K562 (cell line): Measurements from ENCODE around the gene ABCA7. TPM values are rescaled to one million over a fixed set of nuclear protein-coding genes. Genes with fewer than 3 reads are reported as not detected.
A peak's percentile ranks its signal among the peaks of the same experiment; 100 is the strongest.

Source experiments
- CTBP1 ChIP-seq: fragments of 450-650 bp; IDR thresholded peaks from 2 replicates; pipeline ENCODE4 v1.6.1; 2016; ENCODE audit warnings: borderline replicate concordance
- CXXC5 ChIP-seq: fragments of 250-450 bp; sonication (Bioruptor Pico); IDR thresholded peaks from 2 replicates; pipeline ENCODE4 v1.8.0; 2022; ENCODE audit warnings: inconsistent platforms, mild to moderate bottlenecking, moderate library complexity
- DACH1 ChIP-seq: fragments of 450-650 bp; IDR thresholded peaks from 2 replicates; pipeline ENCODE4 v1.6.1; 2018; ENCODE audit not compliant: partially characterized antibody
- EGR1 ChIP-seq: fragments of 450-650 bp; conservative IDR thresholded peaks from 2 replicates; pipeline ENCODE4 v1.6.1; 2017; ENCODE audit warnings: mild to moderate bottlenecking
- HCFC1 ChIP-seq: IDR thresholded peaks from 2 replicates; pipeline ENCODE4 v1.6.1; 2012; ENCODE audit warnings: low read depth, low read length, improper control_type of control experiment
- L3MBTL2 ChIP-seq: fragments of 450-650 bp; IDR thresholded peaks from 2 replicates; pipeline ENCODE4 v1.6.1; 2016; ENCODE audit warnings: mild to moderate bottlenecking, moderate library complexity
- MEF2D ChIP-seq: conservative IDR thresholded peaks from 2 replicates; pipeline ENCODE4 v1.6.1; 2016; ENCODE audit warnings: low read depth, missing genetic modification characterization, missing compliant biosample characterization
- PHF8 ChIP-seq: fragments of 200-600 bp; sonication (generic); IDR thresholded peaks from 2 replicates; pipeline ENCODE4 v1.6.1; 2012; ENCODE audit warnings: mixed run types, mild to moderate bottlenecking, inconsistent platforms, low read length, moderate library complexity, borderline replicate concordance
- RBM39 ChIP-seq: fragments of 200-400 bp; formaldehyde crosslinking; optimal IDR thresholded peaks from 2 replicates; pipeline ENCODE3; 2018; ENCODE audit warnings: low read depth, low read length
- SNRNP70 ChIP-seq: fragments of 200-400 bp; formaldehyde crosslinking; optimal IDR thresholded peaks from 2 replicates; pipeline ENCODE3; 2017; ENCODE audit warnings: low read depth, low read length
- TBP ChIP-seq: optimal IDR thresholded peaks from 2 replicates; pipeline ENCODE3; 2011; ENCODE audit warnings: low read depth, low read length, improper control_type of control experiment
- TCF15 ChIP-seq: fragments of 250-450 bp; sonication (Bioruptor Pico); IDR thresholded peaks from 2 replicates; pipeline ENCODE4 v1.8.0; 2022; ENCODE audit warnings: moderate library complexity, mild to moderate bottlenecking, inconsistent platforms
- ZNF217 ChIP-seq: sonication (generic); formaldehyde crosslinking; IDR thresholded peaks from 2 replicates; pipeline ENCODE4 v1.8.0; 2022; ENCODE audit warnings: mild to moderate bottlenecking, missing genetic modification reagents
- ZNF263 ChIP-seq: sonication (generic); formaldehyde crosslinking; IDR thresholded peaks from 2 replicates; pipeline ENCODE4 v1.8.0; 2022; ENCODE audit warnings: mild to moderate bottlenecking, missing genetic modification reagents, borderline replicate concordance
- polyA plus RNA-seq, 8 experiments: library from polyadenylated mRNA; depleted of rRNA in 4 of 8; stranded (reverse) in 5 of 8; unstranded in 3 of 8; fragments of >200 nt; fragmentation: Nextera tagmentation in 2 of 8; fragmentation: Illumina TruSeq in 1 of 8; extraction: Ambion mirVana in 2 of 8; extraction: Trizol in 1 of 8; gene quantifications; 2 replicates each; pipeline versions ENCODE4 v1.2.1 to v1.2.3, GENCODE V29; 2011 to 2014; ENCODE audit warnings: inconsistent platforms in 1 of 8, missing spikeins in 1 of 8
- total RNA-seq, 7 experiments: library from RNA; depleted of rRNA in 6 of 7; stranded (reverse); fragments of >200 nt in 6 of 7; fragmentation: Illumina TruSeq in 2 of 7; extraction: Trizol in 2 of 7; gene quantifications; 2 replicates each; pipeline versions ENCODE4 v1.2.1 to v1.2.3, GENCODE V29; 2011 to 2021; ENCODE audit warnings: low replicate concordance in 1 of 7
- TF ChIP-seq, protein P1 (sequence below): fragments of 250-450 bp; sonication (Bioruptor Pico); IDR thresholded peaks from 2 replicates; pipeline ENCODE4 v1.4.0; 2020
- TF ChIP-seq, protein P2 (sequence below): fragments of 450-650 bp; formaldehyde crosslinking; IDR thresholded peaks from 2 replicates; pipeline ENCODE4 v1.4.0; 2020; ENCODE audit warnings: mild to moderate bottlenecking, moderate library complexity
- TF ChIP-seq, protein P3 (sequence below): fragments of 250-450 bp; sonication (Bioruptor Pico); IDR thresholded peaks from 2 replicates; pipeline ENCODE4 v1.5.0; 2020; ENCODE audit warnings: mild to moderate bottlenecking, borderline replicate concordance

The ABCA7 gene
- total and polyA plus RNA-seq, 9 of the 15 experiments (the other 6 are each of a cell fraction or from before 2014, with no cell fraction given) = 2.3 to 96.1 (median 31.2) TPM

- TF ChIP-seq, protein P1, sequence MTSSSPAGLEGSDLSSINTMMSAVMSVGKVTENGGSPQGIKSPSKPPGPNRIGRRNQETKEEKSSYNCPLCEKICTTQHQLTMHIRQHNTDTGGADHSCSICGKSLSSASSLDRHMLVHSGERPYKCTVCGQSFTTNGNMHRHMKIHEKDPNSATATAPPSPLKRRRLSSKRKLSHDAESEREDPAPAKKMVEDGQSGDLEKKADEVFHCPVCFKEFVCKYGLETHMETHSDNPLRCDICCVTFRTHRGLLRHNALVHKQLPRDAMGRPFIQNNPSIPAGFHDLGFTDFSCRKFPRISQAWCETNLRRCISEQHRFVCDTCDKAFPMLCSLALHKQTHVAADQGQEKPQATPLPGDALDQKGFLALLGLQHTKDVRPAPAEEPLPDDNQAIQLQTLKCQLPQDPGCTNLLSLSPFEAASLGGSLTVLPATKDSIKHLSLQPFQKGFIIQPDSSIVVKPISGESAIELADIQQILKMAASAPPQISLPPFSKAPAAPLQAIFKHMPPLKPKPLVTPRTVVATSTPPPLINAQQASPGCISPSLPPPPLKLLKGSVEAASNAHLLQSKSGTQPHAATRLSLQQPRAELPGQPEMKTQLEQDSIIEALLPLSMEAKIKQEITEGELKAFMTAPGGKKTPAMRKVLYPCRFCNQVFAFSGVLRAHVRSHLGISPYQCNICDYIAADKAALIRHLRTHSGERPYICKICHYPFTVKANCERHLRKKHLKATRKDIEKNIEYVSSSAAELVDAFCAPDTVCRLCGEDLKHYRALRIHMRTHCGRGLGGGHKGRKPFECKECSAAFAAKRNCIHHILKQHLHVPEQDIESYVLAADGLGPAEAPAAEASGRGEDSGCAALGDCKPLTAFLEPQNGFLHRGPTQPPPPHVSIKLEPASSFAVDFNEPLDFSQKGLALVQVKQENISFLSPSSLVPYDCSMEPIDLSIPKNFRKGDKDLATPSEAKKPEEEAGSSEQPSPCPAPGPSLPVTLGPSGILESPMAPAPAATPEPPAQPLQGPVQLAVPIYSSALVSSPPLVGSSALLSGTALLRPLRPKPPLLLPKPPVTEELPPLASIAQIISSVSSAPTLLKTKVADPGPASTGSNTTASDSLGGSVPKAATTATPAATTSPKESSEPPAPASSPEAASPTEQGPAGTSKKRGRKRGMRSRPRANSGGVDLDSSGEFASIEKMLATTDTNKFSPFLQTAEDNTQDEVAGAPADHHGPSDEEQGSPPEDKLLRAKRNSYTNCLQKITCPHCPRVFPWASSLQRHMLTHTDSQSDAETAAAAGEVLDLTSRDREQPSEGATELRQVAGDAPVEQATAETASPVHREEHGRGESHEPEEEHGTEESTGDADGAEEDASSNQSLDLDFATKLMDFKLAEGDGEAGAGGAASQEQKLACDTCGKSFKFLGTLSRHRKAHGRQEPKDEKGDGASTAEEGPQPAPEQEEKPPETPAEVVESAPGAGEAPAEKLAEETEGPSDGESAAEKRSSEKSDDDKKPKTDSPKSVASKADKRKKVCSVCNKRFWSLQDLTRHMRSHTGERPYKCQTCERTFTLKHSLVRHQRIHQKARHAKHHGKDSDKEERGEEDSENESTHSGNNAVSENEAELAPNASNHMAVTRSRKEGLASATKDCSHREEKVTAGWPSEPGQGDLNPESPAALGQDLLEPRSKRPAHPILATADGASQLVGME (CRISPR knock-in tag) = peak; percentile 69; the same call in 1 of the 2 replicates
- TF ChIP-seq SNRNP70 (no peak), TCF15 (CRISPR knock-in tag) (no peak), DACH1 (no peak), L3MBTL2 (peak; percentile 83; the same call in 1 of the 2 replicates), MEF2D (no peak), PHF8 (peak; percentile 88; the same call in 1 of the 2 replicates), CXXC5 (CRISPR knock-in tag) (peak; percentile 80), RBM39 (no peak), EGR1 (no peak), ZNF263 (no peak), CTBP1 (peak; percentile 96), HCFC1 (0 out of 2 replicates have a peak, but pooled peaks have one; percentile 12), ZNF217 (CRISPR knock-in tag) (no peak), TBP (peak; percentile 96)
- TF ChIP-seq, protein P2, sequence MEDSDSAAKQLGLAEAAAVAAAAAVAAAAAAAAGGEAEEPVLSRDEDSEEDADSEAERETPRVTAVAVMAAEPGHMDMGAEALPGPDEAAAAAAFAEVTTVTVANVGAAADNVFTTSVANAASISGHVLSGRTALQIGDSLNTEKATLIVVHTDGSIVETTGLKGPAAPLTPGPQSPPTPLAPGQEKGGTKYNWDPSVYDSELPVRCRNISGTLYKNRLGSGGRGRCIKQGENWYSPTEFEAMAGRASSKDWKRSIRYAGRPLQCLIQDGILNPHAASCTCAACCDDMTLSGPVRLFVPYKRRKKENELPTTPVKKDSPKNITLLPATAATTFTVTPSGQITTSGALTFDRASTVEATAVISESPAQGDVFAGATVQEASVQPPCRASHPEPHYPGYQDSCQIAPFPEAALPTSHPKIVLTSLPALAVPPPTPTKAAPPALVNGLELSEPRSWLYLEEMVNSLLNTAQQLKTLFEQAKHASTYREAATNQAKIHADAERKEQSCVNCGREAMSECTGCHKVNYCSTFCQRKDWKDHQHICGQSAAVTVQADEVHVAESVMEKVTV (CRISPR knock-in tag) = no peak
- TF ChIP-seq, protein P3, sequence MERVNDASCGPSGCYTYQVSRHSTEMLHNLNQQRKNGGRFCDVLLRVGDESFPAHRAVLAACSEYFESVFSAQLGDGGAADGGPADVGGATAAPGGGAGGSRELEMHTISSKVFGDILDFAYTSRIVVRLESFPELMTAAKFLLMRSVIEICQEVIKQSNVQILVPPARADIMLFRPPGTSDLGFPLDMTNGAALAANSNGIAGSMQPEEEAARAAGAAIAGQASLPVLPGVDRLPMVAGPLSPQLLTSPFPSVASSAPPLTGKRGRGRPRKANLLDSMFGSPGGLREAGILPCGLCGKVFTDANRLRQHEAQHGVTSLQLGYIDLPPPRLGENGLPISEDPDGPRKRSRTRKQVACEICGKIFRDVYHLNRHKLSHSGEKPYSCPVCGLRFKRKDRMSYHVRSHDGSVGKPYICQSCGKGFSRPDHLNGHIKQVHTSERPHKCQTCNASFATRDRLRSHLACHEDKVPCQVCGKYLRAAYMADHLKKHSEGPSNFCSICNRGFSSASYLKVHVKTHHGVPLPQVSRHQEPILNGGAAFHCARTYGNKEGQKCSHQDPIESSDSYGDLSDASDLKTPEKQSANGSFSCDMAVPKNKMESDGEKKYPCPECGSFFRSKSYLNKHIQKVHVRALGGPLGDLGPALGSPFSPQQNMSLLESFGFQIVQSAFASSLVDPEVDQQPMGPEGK (CRISPR knock-in tag) = no peak
Measured at GRCh38 chr19:1103708-1104310, 63.9 kb downstream of the ABCA7 start, which contains the start of gene GPX4 (continued).
